Activated CD8-positive, alpha-beta memory T cell treated with anti-CD3 and anti-CD28 coated beads for 1 hour (primary cell): ENCODE measurements around the gene BCAS3.

Experiments used
- DNase-seq, 2 donors: peaks; one replicate each; pipeline ENCODE4 v3.0.0-alpha.2; 2020; ENCODE audit warnings: low read depth in 1 of 2; ENCODE audit errors: extremely low read depth in 1 of 2

BCAS3 gene

DNA sequence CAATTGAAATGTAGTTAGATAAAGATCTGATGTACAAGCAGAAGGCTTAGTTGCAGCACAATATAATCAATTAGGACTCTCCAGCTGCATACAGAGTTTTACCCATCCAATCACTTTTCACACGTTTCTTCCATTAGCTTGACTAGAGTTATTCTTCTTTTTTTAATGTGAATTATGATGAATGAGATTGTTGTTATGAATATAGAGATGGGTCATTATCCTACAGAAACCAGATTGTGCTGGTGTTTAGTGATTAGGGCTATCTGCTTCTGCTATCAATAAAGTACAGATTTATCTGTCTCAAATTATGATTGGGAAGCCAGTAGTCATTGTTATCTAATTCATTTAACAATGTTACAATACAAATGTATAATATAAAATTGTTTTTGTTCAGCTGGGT is 500.6 kb downstream of the BCAS3 start:
- DNase-seq, result no peak

- DNase-seq, result no peak
Observed at GRCh38 chr17:61179380-61179806, 501.7 kb downstream of the BCAS3 start.

- no peak for DNase-seq
Observed at GRCh38 chr17:61183793-61184192, 506.1 kb downstream of the BCAS3 start.

GRCh38 chr17:61185385-61185784 is 507.7 kb downstream of the BCAS3 start:
- DNase-seq, result no peak

- no peak for DNase-seq
Observed at GRCh38 chr17:61187038-61187437, 509.4 kb downstream of the BCAS3 start.

DNA sequence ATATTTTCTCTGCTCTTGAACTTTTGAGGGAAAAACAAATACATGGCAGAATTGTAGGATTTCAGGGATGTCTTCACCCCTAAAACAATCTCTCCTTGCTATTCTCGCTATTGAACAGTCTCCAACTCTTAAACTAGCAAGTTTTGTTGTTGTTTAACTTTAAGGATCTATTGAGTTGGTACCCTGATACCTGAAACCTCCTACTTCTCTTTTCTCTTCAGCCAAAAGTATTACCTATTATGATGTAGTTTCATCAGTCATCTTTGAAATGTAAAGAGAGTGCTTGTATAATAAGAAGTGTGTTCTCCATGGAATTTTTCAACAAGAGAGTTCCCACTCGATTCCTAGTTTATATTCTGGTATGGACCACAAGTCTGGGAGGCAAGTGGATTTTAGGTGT is 510.4 kb downstream of the BCAS3 start:
- DNase-seq, result no peak

- no peak for DNase-seq
Observed at GRCh38 chr17:61189968-61190367, 512.3 kb downstream of the BCAS3 start.

DNA sequence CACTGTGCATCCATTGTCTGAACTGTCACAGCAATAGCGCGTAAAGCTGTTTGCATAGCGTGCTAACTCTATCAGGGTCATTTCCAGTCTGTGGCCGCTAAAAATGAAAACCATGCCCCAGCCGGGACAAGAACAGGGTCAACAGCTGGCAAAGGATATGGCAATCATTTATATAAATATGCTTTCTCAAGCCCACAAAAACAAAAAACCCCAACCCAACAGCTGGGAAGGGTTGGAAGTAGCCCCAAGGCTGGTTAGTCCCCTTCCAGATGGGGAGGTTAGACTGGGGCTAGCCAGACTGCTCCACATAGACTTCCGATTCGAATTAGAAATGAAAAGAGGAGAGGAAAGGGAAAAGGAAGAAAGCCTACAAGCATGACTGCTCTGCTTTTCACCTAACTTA is 518.7 kb downstream of the BCAS3 start:
- no peak for DNase-seq

DNA sequence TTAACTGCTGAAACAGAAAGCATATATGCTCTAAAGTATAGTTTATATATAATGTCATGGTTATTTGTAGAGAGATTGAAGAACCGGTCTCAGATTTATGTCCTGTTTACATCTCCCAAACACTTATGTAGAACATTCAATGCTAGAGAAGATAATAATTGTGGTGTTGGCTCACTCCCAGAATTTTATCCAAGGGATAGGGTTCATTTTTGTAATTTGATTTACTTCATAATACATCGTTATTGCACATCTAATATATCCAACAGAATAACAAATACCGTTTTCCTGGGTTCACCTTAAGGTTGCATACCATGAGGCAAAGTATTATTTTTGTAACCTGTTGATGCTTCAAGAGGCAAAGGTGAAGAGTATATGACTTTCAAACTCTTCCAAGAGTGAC is 519.1 kb downstream of the BCAS3 start:
- DNase-seq, result no peak

GRCh38 chr17:61199431-61200338 is 522.0 kb downstream of the BCAS3 start:
- DNase-seq, result no peak

- no peak for DNase-seq
Observed at GRCh38 chr17:61200339-61200715, 522.7 kb downstream of the BCAS3 start.

- DNase-seq, result no peak
Observed at GRCh38 chr17:61201211-61201610, 523.6 kb downstream of the BCAS3 start.

- no peak for DNase-seq
Observed at GRCh38 chr17:61202564-61202963, 524.9 kb downstream of the BCAS3 start.

DNA sequence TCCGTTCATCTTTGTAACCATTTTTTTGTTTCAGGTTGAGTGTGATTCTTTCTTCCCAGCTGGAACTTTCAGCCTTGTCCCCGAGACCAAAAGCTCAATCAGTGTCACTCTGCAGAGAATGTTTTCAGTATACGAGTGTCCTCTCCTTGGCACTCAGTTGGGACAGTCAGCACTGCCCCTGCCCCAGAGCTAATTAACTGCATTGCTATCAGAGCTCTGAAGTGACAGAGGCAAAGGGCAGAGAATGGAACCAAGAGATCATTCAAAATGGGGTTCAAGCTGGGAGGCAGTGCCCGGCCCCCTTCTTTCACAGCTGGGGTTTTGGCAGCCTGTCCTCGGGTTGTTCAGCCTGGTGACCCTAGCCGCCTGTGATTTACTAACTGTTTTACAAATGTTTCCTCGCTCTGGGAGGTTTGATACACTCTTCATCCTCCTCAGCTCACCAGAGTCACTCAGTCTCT is 526.0 kb downstream of the BCAS3 start:
- DNase-seq, result no peak

DNA sequence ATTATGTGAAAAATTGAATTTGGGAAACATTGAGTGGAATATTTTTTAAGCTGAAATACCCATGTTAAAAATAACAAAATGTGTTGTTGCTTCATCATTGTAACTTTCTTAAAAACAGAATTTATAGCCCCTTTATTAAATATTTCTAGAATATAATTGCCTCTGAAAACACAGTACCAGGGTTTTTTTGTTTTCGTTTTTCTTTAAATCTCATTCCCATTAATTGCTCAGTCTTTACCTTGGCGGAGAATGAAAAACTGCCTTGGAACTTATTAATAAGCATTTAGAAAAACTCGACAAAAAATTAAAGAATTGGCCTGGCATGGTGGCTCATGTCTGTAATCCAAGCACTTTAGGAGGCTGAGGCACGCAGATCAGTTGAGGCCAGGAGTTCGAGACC is 526.8 kb downstream of the BCAS3 start:
- no peak for DNase-seq

- no peak for DNase-seq
Observed at GRCh38 chr17:61205401-61205800, 527.8 kb downstream of the BCAS3 start.

GRCh38 chr17:61205931-61206330 is 528.3 kb downstream of the BCAS3 start:
- no peak for DNase-seq

- DNase-seq, result no peak
Observed at GRCh38 chr17:61206922-61207321, 529.3 kb downstream of the BCAS3 start.

GRCh38 chr17:61208301-61209105 is 530.9 kb downstream of the BCAS3 start:
- no peak for DNase-seq

GRCh38 chr17:61209106-61209439 is 531.4 kb downstream of the BCAS3 start:
- DNase-seq, result no peak

GRCh38 chr17:61209525-61209924 is 531.9 kb downstream of the BCAS3 start:
- no peak for DNase-seq

- no peak for DNase-seq
Observed at GRCh38 chr17:61211236-61211635, 533.6 kb downstream of the BCAS3 start.
